Stimulated activated naive B cell treated with anti-CD40 and anti-IgM and Interleukin-4, amounts not matched to agents 10 μg/mL and 1 μg/mL and 100 μg/mL, for 72 hours (primary cell): ENCODE data around the gene CCDC122.

Source experiments
- ATAC-seq, 2 donors: fragments of 150-1000 bp; cut with Tn5 transposase; replicated peaks; 2 replicates each; pipeline ENCODE4 v1.10.0; 2021; ENCODE audit warnings: moderate library complexity in 1 of 2
- DNase-seq: peaks from one replicate; pipeline ENCODE4 v3.0.0; 2021
- H3K27ac Mint-ChIP-seq: one replicate; pipeline ENCODE4 v1.8.0; 2022; ENCODE audit warnings: mild to moderate bottlenecking, mixed read lengths
- H3K27me3 Mint-ChIP-seq, 2 donors: one replicate each; pipeline ENCODE4 v1.8.0; 2022; ENCODE audit warnings: mixed read lengths in 2 of 2
- H3K36me3 Mint-ChIP-seq, 2 donors: one replicate each; pipeline ENCODE4 v1.8.0; 2022; ENCODE audit warnings: mixed read lengths in 2 of 2, mild to moderate bottlenecking in 1 of 2
- H3K4me1 Mint-ChIP-seq, 2 donors: one replicate each; pipeline ENCODE4 v1.8.0; 2022; ENCODE audit warnings: mixed read lengths in 2 of 2, mild to moderate bottlenecking in 1 of 2
- H3K4me3 Mint-ChIP-seq, 2 donors: one replicate each; pipeline ENCODE4 v1.8.0; 2022; ENCODE audit warnings: mild to moderate bottlenecking in 2 of 2, mixed read lengths in 2 of 2, moderate library complexity in 1 of 2
- H3K9me3 Mint-ChIP-seq, 2 donors: one replicate each; pipeline ENCODE4 v1.8.0; 2022; ENCODE audit warnings: mixed read lengths in 2 of 2, mild to moderate bottlenecking in 1 of 2

Gene CCDC122

DNA sequence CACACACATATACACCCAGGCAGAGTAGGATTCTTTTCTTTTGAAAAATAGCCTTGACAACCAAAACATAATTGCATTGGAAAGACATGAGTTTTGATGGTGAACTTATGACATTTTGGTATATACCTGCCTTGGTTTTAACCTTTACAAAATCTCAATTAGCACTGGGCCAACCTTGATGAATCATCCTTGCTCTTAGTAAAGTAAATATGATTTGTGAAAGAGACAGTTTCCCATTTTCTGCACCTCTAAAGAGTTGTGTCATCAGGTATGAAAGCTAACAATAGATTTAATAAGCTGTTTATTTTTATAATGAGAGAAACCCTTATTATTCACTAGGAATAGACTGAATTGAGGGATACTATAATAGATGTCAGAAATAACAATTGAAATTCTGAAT lies 77.0 kb downstream of the CCDC122 start:
- no peaks in the 10 kb centered on the region for H3K36me3 Mint-ChIP-seq
- ATAC-seq = no peak
- H3K27me3 Mint-ChIP-seq = peaks cover 0 to 4% of the 10 kb centered on the region in 2 donors
- no peak for DNase-seq
- peaks cover 0 to 1% of the 10 kb centered on the region in 2 donors for H3K4me1 Mint-ChIP-seq
- no peak overlapping the region for H3K27ac Mint-ChIP-seq
- no peaks in the 10 kb centered on the region for H3K9me3 Mint-ChIP-seq
- no peak overlapping the region for H3K4me3 Mint-ChIP-seq

- Mint-ChIP-seq H3K4me3 (no peak overlapping the region), H3K9me3 (no peaks in the 10 kb centered on the region), H3K4me1 (peaks cover 0 to 1% of the 10 kb centered on the region in 2 donors), H3K27ac (no peak overlapping the region), H3K27me3 (peaks cover 0 to 4% of the 10 kb centered on the region in 2 donors), H3K36me3 (no peaks in the 10 kb centered on the region)
- ATAC-seq (no peak), DNase-seq (no peak)
These were observed 78.7 kb downstream of the CCDC122 start for GRCh38 chr13:43800828-43801227.

DNA sequence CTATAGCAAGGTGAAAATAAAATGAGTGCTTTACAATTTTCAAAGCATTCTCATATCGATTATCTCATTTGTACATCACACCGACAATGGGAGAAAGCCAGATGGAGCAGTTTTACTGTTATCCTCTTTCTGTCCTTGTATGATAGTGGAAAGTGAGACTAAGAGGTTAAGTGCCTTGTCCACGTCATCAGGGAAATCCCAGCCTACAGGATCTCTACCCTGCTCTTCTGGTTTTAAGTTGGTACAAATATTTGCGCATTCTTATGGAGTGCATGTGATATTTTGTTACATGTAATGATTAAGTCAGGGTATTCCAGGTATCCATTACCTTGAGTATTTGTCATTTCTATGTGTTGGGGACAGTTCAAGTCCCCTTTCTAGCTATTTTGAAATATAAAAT lies 80.3 kb downstream of the CCDC122 start:
- no peaks in the 10 kb centered on the region for H3K27me3 Mint-ChIP-seq

GRCh38 chr13:43797869-43798268 lies 81.7 kb downstream of the CCDC122 start:
- no peak for DNase-seq

More for the DNA sequence above, 80.3 kb downstream of the CCDC122 start:
- Mint-ChIP-seq H3K4me3 (no peak overlapping the region), H3K27ac (no peak overlapping the region), H3K4me1 (peaks cover 0 to 1% of the 10 kb centered on the region in 2 donors), H3K36me3 (no peaks in the 10 kb centered on the region), H3K9me3 (no peaks in the 10 kb centered on the region)
- DNase-seq = no peak
- no peak for ATAC-seq

DNA sequence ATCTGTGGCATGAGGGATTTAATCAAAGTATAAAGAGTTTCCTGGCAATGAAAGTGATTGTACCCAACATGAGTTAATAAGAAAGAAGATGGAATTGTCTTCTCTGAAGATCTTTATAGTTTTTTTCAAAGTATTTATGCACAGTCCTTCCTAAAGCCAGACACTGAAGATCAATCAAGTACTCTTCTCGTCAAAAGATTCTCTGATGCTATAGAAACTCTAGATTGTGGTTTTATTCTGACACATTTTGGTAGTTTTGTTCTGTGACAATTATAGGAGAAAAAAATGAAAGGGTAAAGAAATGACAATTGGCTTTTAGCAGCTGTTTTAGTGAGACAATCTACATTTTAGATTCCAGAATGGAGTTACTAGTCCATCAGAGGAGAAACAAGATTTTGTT lies 82.4 kb downstream of the CCDC122 start:
- Mint-ChIP-seq H3K36me3 (no peaks in the 10 kb centered on the region), H3K27me3 (peaks cover 0 to 9% of the 10 kb centered on the region in 2 donors), H3K27ac (no peak overlapping the region), H3K4me1 (no peaks in the 10 kb centered on the region), H3K9me3 (no peaks in the 10 kb centered on the region), H3K4me3 (no peak overlapping the region)
- no peak for DNase-seq
- ATAC-seq = no peak

More at GRCh38 chr13:43797869-43798268, 81.7 kb downstream of the CCDC122 start:
- H3K27me3 Mint-ChIP-seq = peaks cover 0 to 2% of the 10 kb centered on the region in 2 donors
- H3K4me3 Mint-ChIP-seq = no peak overlapping the region
- no peaks in the 10 kb centered on the region for H3K4me1 Mint-ChIP-seq
- H3K9me3 Mint-ChIP-seq = no peaks in the 10 kb centered on the region
- no peak for ATAC-seq
- H3K36me3 Mint-ChIP-seq = no peaks in the 10 kb centered on the region
- no peak overlapping the region for H3K27ac Mint-ChIP-seq

DNA sequence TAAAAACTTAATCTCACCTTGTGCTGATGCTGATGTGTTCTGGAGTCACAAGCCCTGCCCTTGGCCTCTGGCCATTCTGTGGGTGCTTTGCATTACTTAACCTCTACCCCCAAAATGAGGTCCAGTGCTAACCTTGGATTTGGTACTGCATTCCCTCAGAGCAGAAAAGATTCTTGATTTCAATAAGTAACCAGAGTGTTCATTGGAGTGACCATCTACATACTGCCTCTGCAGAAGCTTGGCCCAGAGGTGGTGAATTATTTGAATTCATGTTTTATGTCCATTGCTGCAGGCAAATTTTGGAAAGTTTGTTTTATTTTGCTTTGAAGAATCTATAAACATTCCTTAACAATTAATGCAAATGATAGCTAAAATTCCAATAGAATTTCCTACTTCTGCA lies 85.1 kb downstream of the CCDC122 start:
- Mint-ChIP-seq H3K36me3 (no peaks in the 10 kb centered on the region), H3K27me3 (peaks cover 5 to 16% of the 10 kb centered on the region in 2 donors), H3K27ac (no peak overlapping the region), H3K4me3 (no peak overlapping the region), H3K9me3 (no peaks in the 10 kb centered on the region), H3K4me1 (no peaks in the 10 kb centered on the region)
- DNase-seq (no peak), ATAC-seq (no peak)

GRCh38 chr13:43792076-43792881 lies 87.3 kb downstream of the CCDC122 start:
- Mint-ChIP-seq H3K36me3 (no peaks in the 10 kb centered on the region), H3K27me3 (peaks cover 15 to 33% of the 10 kb centered on the region in 2 donors), H3K9me3 (no peaks in the 10 kb centered on the region), H3K4me3 (no peak overlapping the region), H3K27ac (no peak overlapping the region), H3K4me1 (peaks cover 3 to 8% of the 10 kb centered on the region in 2 donors)
- no peak for ATAC-seq
- DNase-seq = no peak

DNA sequence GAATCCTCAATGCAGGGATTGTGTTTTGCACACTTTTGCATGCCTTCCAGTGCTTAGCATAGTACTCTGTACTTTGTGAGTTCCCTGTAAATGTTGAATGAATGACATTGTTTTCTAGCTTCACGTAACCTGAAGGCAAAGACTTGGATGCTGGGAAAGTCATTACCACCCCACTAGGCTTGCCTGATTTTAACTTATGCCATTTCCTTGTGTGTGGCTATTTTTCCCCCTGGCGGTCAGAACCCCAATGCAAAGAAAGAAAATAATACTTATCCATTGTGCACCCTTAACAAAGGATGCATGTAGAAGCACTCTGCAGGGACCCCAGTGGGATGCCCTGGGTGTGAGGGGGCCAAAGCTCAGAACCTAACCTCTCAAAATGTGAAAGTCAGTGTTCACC lies 91.5 kb downstream of the CCDC122 start:
- Mint-ChIP-seq H3K27ac (no peak overlapping the region), H3K4me1 (peaks cover 13 to 23% of the 10 kb centered on the region in 2 donors), H3K9me3 (no peaks in the 10 kb centered on the region), H3K36me3 (no peaks in the 10 kb centered on the region), H3K27me3 (peaks cover 36 to 58% of the 10 kb centered on the region in 2 donors), H3K4me3 (peak overlapping the region in 1 of 2 donors; percentile 88)
- ATAC-seq (no peak), DNase-seq (no peak)

DNA sequence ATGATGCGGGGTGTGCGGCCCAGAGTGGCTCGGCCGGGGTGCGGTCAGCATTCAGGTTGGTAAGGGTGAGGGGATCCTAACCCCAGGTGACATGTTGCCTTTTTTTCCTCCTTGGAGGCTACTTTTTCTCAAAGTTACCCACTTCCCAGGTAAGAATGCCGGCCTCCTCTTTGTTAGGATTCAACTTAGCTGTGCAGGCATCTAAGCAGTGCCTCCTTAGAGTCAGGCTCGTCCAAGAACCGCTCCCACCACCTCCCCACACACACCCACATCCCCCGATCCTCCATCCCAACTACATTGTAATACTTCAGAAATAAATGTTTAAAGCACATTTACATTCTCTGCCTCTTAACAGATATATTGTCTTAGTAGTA lies 92.0 kb downstream of the CCDC122 start:
- H3K4me1 Mint-ChIP-seq = peaks cover 13 to 23% of the 10 kb centered on the region in 2 donors
- H3K4me3 Mint-ChIP-seq = peak overlapping the region; percentile 88
- H3K27me3 Mint-ChIP-seq = peaks cover 36 to 53% of the 10 kb centered on the region in 2 donors
- ATAC-seq = no peak
- DNase-seq = no peak
- H3K9me3 Mint-ChIP-seq = no peaks in the 10 kb centered on the region
- H3K27ac Mint-ChIP-seq = no peak overlapping the region
- H3K36me3 Mint-ChIP-seq = no peaks in the 10 kb centered on the region

- peak; percentile 63 to 68 for ATAC-seq
- Mint-ChIP-seq H3K4me1 (peaks cover 13 to 23% of the 10 kb centered on the region in 2 donors), H3K36me3 (no peaks in the 10 kb centered on the region), H3K27ac (no peak within 1 kb of the TSS), H3K9me3 (no peaks in the 10 kb centered on the region), H3K4me3 (peak within 1 kb of the TSS; percentile 88), H3K27me3 (peaks cover 36 to 49% of the 10 kb centered on the region in 2 donors)
- DNase-seq = peak; percentile 6
These were observed 92.6 kb downstream of the CCDC122 start, which contains the start of gene ENOX1 for GRCh38 chr13:43786766-43787517. Gene ENOX1, minus strand, starts transcription at chr13:43786972.

GRCh38 chr13:43786472-43786765 lies 93.1 kb downstream of the CCDC122 start:
- peaks cover 36 to 49% of the 10 kb centered on the region in 2 donors for H3K27me3 Mint-ChIP-seq
- H3K36me3 Mint-ChIP-seq = no peaks in the 10 kb centered on the region
- no peak overlapping the region for H3K27ac Mint-ChIP-seq
- ATAC-seq (peak; percentile 44 to 47), DNase-seq (no peak)
- peaks cover 13 to 23% of the 10 kb centered on the region in 2 donors for H3K4me1 Mint-ChIP-seq
- peak overlapping the region; percentile 88 for H3K4me3 Mint-ChIP-seq
- H3K9me3 Mint-ChIP-seq = no peaks in the 10 kb centered on the region
